ENCODE measurements around the gene EID3.

DNA sequence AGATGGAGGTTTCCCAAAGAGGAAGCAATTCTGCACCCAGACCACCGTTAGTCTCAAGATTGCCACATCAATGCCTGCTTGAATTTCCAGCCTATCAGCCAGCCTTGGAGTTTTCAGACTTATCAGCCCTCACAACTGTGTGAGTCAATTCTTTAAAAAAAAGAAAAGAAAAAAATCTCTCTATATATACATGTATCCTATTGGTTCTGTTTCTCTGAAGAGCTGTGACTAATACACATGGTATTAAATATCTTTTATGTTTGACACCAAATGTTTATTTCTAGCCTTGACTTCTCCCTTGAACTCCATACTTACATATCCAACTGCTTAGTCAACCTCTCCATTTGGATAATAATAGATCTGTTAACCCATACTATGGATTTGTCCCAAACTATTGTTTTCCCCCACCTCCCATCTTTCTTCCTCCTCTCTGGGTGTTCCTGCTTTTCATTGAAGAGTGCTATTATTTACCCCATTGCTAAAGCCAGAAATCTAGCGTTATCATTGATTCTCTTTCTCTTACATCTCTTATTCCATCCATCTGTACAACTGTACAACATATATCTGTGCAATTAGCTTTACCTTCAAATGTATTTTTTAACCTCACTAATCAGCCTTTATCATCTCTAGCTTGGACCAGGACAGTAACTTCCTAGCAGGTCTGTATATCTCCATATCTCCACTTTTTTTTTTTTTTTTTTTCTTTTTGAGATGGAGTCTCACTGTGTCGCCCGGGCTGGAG is 22.7 kb upstream of the EID3 start:
- TF ChIP-seq, protein P1, sequence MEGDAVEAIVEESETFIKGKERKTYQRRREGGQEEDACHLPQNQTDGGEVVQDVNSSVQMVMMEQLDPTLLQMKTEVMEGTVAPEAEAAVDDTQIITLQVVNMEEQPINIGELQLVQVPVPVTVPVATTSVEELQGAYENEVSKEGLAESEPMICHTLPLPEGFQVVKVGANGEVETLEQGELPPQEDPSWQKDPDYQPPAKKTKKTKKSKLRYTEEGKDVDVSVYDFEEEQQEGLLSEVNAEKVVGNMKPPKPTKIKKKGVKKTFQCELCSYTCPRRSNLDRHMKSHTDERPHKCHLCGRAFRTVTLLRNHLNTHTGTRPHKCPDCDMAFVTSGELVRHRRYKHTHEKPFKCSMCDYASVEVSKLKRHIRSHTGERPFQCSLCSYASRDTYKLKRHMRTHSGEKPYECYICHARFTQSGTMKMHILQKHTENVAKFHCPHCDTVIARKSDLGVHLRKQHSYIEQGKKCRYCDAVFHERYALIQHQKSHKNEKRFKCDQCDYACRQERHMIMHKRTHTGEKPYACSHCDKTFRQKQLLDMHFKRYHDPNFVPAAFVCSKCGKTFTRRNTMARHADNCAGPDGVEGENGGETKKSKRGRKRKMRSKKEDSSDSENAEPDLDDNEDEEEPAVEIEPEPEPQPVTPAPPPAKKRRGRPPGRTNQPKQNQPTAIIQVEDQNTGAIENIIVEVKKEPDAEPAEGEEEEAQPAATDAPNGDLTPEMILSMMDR (IDR thresholded peaks at IDR 0.05): no peak
- TF ChIP-seq POLR2A (IDR thresholded peaks at IDR 0.05) (no peak), POLR2AphosphoS5 (IDR thresholded peaks at IDR 0.05) (peak in 1 of 3 donors; percentile 16), EP300 (IDR thresholded peaks at IDR 0.05) (no peak)
